DMS53 (cell line): Measurements from ENCODE around the gene ATPAF1.

Source experiments
- DNase-seq: peaks from one replicate; lab custom pipeline; 2025; lab: John Stamatoyannopoulos, UW

ATPAF1 gene

DNA sequence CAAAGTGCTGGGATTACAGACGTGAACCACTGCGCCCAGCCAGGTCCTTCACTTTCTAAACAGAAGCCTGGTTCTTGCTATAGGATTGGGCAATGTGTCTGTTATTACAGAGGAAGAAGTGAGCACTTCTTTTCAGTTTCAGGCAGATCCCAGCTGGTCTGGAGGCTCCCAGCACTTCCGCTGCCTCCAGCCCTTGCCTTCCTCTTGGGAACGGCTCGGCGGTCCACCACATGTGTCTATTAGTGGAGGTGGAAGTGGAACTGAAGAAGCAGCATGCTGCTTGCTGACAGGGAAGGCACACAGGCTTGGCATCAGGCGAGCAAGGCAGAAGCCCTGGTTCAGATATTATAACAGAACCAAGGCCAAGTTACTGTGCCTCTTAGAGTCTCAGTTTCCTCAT lies 81.1 kb downstream of the ATPAF1 start:
- no peak for DNase-seq

GRCh38 chr1:46585312-46585938 lies 82.7 kb downstream of the ATPAF1 start:
- no peak for DNase-seq

DNA sequence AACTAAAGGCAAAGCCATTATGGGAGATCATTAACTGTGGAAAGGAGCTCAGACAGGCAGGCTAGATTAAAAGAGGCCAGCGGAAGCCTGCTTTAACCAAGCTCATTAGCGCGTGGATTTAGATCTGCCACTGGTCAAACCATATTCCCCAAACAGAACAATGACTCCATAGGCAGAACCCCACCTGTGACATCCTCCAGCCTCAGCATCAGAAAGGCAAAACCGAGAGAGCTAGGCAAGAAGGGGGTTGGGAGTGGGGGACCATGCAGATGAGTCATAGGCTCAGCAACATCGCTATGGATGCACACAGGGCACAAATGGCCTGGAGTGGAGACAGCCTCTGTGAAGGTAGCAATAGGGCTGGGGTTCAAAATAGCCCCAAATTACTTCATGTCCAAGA lies 84.7 kb downstream of the ATPAF1 start:
- no peak for DNase-seq

GRCh38 chr1:46582972-46583371 lies 85.2 kb downstream of the ATPAF1 start:
- no peak for DNase-seq
